Measurements from ENCODE around the gene ANXA8.

Gene ANXA8

GRCh38 chr10:47447209-47447608, 36.7 kb downstream of the ANXA8 start:
- no peak for DNase-seq (ENCODE audit: low spot score)

GRCh38 chr10:47445720-47446119, 38.2 kb downstream of the ANXA8 start:
- no peak for DNase-seq (ENCODE audit: low spot score)

GRCh38 chr10:47444047-47444446, 39.9 kb downstream of the ANXA8 start:
- no peak for DNase-seq (ENCODE audit: low spot score)

- no peak for DNase-seq (ENCODE audit: low spot score)
These were observed 40.8 kb downstream of the ANXA8 start for GRCh38 chr10:47443145-47443544.

GRCh38 chr10:47442351-47442750, 41.6 kb downstream of the ANXA8 start:
- no peak for DNase-seq (ENCODE audit: low spot score)

GRCh38 chr10:47441938-47442337, 42.0 kb downstream of the ANXA8 start:
- DNase-seq (ENCODE audit: low spot score), result no peak

GRCh38 chr10:47440207-47440606, 43.7 kb downstream of the ANXA8 start:
- no peak for DNase-seq (ENCODE audit: low spot score)

GRCh38 chr10:47438857-47439474, 44.9 kb downstream of the ANXA8 start:
- peak; percentile 77 for DNase-seq (ENCODE audit: low spot score)

- DNase-seq (ENCODE audit: low spot score), result no peak
These were observed 48.8 kb downstream of the ANXA8 start for GRCh38 chr10:47435081-47435480.

GRCh38 chr10:47425813-47426419, 58.0 kb downstream of the ANXA8 start:
- DNase-seq (ENCODE audit: low spot score), result peak; percentile 0

- DNase-seq (ENCODE audit: low spot score), result no peak
These were observed 59.7 kb downstream of the ANXA8 start for GRCh38 chr10:47424231-47424630.

GRCh38 chr10:47423476-47423875, 60.4 kb downstream of the ANXA8 start:
- DNase-seq (ENCODE audit: low spot score), result no peak

GRCh38 chr10:47421057-47421952, 62.6 kb downstream of the ANXA8 start:
- DNase-seq (ENCODE audit: low spot score), result peak; percentile 31

GRCh38 chr10:47420305-47421056, 63.4 kb downstream of the ANXA8 start:
- DNase-seq (ENCODE audit: low spot score), result no peak

GRCh38 chr10:47419421-47419820, 64.5 kb downstream of the ANXA8 start:
- no peak for DNase-seq (ENCODE audit: low spot score)

GRCh38 chr10:47418966-47419365, 64.9 kb downstream of the ANXA8 start:
- DNase-seq (ENCODE audit: low spot score), result no peak

GRCh38 chr10:47418321-47418720, 65.6 kb downstream of the ANXA8 start:
- no peak for DNase-seq (ENCODE audit: low spot score)
